ENCODE measurements around the gene TSEN54.
"Not testable (repeated sequence)": the region's sequence is repeated elsewhere in the genome, so short reads cannot be mapped to it uniquely, and the experiment has no call there.

The TSEN54 gene

DNA sequence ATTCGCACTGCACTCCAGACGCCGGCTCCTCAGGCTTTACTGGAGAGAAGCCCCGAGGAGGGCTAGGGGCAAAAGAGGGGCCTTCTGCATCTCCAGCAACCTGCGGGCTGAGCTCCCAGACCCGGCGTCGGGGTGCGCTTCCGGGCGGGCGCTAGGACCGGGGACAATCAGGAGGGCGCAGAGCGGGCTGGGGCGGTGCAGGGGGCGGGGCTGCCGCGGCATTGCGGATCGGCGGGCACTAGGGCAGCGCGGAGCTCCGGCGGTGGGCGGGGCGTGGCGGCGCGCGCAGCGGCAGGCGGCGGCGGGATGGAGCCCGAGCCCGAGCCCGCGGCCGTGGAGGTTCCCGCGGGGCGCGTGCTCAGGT is at the start of gene TSEN54:
Gene TSEN54, plus strand, starts transcription at position 274 of the 364 bp plus-strand sequence. Its CDS starts 33 bp downstream, at position 307.
- peak; percentile 63 for DNase-seq

DNA sequence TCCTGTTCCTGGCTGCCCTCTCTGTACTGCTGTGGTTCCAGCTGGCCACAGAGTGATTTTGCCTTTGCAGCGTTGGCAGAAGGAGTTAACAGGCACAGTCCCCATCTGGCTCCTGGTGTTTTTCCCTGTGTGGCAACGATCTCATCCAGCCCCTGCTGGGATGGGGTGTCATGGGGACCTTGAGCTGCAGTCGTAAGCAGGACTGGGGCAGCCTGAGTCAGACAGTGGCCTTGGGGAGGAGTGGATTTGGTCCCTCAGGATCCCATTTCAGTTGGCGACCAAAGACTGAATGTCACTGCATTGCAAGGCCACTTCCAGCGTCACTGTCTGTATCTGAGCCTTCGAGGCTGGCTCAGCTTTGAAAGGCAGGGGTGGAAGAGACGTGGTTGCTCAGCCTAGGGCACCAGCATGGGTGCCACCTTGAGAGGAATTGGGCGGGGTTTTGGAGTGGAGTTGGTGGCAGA is 48.0 kb upstream of the TSEN54 start:
- DNase-seq: peak; percentile 51

DNA sequence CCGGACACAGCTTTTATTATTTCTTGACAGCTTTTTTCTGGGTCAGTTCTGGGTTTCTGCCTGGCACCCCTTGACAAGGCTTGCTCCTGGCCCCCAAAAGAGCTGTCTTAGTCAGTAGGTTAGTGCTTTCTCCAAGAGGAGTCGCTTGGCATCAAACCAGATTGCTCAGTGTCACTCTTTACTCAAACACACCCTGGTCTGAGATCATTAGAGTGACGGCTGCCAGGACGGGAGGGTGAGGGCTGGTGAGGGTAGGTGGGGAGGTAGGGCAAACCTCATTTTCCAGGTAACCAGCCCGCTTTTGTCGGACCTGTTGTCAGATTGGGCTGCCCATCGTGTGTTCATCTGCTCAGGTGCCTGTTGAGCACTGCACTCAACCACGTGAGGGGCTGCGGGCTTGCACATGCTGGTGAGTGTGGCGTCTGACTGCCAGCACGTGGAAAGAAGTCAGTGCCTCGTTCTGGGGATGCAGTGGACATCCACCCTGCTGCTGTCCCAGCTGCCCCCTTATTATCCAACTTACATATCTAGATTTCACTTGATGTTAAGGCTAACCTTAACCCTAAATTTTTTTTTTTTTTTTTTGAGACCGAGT is 47.5 kb upstream of the TSEN54 start:
- no peak for DNase-seq

DNA sequence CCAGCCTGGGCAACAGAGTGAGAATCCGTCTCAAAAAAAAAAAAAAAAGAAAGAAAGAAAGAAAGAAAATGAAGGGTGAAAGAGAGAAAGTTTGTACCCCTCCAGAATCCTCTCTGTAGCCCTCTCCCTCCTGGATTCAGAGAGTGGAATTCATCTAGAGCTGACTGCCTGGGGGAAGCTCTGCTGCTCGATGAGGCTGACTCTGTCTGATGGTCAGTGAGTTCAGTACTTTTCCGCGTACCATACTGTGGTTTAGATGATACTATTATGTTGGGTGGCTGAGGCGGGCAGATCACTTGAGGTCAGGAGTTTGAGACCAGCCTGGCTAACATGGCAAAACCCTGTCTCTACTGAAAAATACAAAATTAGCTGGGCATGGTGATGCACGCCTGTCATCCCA is 45.1 kb upstream of the TSEN54 start:
- DNase-seq: no peak

DNA sequence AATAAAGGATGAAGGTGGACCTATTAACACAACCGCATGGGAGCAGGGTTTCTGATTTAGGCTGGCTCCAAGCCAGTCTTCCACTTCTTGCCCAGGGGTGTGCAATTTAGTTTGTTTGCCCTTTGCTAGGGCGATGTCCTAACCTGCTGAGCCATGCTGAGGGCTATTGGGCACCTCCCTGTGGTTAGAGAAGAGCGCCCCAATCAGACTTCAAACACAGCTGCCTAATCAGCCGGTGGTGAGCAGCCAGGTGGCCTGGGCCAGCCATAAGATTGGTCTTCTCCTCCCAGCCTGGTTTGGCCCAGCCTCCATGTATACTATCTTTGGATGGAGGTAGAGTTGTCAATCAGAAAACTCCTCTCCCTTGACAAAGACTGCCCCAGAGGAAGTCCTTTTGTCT is 44.2 kb upstream of the TSEN54 start:
- DNase-seq: no peak

DNA sequence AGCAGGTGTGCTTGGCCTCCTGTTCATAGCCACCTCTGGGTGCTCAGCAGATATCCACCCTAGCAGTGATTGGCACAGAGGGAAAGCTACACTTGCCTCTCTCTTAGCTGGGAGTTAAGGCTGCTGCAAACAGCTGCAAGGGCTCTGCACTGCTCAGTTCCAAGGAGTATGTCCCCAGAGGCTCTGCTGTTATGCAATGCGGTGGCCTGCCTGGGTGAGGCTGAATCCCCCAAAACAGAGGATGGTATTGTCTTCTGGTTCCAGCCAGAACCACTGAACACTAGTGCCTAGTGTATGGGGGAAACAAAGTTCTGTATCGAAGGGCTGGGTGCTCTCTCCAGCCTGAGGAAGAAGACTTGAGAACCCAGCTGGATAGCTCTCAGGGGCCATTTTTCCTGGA is 43.1 kb upstream of the TSEN54 start:
- no peak for DNase-seq

DNA sequence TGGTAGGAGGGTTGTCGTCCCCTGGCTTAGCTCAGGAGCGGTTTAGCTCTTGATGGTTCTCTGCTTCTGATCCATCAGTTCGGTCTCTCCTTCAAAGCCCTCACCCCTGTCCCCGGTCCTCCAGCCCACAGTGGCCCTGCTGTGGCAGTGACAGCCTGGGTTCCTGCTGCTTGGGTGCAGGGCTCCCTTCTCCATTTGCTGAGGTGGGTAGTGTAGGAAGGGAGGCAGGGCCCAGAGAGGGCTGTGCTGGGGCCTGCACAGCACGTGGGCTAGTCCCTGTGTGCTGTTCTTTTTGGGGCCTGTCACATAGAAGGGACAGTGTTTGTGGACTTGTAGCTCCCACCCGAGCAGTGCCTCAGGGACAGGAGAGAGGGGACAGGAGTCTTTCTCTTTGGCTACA is 41.6 kb upstream of the TSEN54 start:
- no peak for DNase-seq

DNA sequence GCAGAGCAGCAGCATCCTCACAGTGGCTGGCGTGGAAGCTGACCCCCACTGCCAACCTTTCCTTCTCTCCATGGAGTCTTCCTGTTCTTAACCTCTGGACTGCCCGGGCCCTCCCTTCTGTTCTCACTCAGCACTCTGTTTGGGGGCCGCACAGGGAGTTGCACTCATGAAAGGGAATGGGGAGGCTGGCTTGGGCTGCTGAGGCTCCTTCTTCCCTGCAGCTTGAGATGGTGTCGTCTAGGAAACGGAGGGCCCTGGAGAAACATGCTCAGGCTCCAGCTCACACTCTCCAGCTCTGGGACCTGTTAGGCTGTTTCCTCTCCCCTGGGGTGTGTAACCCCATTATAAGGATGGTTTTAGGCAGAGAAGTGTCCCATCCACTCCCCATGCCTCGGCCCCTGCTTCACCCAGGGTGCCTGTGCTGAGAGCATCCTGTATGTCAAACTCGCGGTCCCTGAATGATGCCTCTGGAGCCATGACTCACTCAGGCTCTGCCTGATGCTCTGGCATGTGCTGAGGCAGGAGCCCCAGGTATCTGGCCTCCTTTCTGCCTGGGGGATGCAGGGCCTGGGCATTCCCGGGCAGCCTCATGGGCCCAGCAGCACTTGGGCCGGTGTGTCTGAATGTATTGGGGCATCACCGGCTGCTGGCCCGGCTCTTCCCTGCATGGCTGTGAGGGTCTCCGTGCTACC is 41.0 kb upstream of the TSEN54 start:
- DNase-seq: no peak

DNA sequence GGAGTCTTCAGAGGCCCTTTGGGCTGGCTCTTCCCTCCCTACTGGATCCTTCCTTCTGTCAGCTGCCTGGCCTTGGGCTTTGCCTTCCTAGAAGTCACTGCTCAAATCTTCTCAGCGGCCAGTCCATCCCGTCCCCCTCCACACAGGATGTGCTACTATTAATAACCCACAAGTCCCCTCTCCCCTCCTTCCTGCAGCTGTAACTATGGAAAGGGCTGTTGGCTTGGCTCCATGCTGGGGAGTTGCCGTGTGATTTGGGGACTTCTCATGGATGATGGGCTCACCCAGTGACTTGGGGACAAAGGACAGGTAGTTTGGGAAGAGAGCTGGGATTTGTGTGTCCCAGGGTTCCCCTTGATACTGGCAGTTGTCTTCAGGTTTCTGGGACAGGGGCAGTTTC is 40.5 kb upstream of the TSEN54 start:
- DNase-seq: no peak

DNA sequence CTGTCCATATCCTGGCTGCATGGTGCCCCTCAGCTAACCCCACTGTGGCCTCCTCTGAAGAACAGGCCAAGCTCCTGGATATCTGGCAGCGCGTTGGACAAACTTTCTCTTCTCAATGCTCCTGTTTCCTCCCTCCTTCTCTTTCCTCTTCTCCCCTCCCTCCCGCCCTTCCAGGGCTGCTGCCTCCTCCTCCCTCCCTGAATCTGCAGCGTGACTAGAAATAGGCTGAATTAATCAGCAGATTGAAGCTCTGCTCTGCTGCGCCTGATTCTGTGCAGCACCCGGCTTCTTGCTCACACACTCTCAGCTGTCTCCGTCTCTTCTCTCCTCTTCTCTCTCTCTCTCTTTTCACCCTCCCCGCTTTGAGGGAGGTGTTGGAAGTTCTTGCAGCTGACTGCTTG is 40.1 kb upstream of the TSEN54 start:
- DNase-seq: no peak

DNA sequence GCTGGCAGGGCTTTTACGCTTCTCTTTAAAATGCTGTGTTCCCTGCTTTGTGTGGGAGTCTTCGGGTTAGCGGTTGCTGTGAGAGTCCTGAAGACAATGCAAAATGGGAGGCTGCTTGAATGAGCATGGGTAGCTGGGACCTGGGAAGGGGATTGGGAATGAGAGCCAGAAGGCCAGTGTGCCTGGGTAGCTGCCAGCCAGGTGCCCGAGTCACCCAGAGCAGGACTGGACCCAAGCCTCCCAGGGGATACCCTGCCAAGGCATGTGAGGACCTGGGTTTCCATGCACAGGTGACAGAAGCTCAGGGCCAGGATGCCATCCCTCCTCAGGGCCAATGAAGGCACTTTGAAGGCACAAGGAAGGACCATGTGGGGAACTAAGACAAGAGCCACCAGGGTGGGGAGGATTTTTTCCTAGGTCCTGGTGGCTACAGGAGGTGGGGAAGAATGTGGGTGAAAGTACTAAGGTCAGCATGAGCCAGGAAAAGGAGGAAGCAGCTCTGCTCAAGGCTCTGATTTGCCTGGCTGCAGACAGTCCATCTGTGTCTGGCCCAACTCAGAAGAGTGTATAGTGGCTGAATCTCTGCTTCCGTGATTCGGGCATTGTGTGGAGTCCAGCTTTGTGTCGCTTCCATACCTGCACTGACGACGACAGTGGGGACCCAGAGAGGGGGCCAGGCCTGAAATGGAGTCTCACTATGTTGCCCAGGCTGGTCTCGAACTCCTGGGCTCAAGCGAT is 39.4 kb upstream of the TSEN54 start:
- no peak for DNase-seq

DNA sequence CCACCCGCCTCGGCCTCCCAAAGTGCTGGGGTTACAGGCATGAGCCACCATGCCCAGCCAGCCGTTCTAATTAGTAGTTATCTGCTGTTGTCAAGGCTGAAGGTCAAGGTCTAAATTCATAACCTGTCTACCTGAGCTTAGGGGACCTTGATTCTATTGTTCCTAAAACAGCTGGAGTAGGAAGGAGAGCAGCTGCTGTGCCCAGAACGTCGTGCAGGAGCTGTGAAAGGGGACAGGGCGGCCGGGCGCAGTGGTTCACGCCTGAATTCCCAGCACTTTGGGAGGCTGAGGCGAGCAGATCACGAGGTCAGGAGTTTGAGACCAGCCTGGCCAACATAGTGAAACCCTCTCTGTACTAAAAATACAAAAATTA is 38.9 kb upstream of the TSEN54 start:
- not testable (repeated sequence) for DNase-seq

DNA sequence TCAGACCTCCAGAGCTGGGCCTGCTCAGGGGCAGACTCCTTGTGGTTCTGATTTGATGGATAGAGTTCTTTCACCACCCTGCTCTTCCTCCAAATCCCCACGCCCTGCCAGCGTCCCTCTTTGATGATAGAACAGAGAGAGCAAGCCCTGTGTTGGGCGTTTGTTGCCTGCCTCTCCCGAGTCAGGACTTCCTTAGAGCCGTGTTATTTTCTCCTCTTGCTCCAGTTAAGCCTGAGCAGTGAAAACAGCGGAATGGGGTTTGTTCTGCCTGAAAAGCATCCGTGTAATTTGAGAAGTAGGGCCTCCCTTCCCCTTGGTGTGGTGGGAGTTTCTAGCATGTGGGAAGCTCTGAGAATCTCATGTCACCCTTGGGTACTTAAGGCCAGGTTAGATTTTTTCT is 37.8 kb upstream of the TSEN54 start:
- no peak for DNase-seq

DNA sequence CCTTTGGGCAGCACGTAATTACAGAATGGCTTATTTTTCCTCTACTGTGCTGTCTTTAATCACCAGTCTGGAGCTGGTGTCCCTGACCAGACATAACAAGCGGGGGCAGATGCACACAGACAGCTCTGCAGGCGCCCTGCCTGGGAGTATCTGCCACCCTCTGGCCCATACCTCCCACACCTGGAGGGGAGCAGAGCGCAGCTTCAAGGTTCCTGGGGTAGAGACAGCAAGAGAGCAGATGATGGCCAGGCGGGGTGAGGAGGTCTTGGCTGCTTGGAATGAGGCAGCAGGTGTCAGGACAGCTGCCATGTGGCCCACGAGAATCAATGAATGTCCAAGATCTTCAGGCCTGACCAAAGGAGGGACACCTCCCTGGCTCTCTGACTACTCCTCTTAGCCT is 36.0 kb upstream of the TSEN54 start:
- DNase-seq: no peak

DNA sequence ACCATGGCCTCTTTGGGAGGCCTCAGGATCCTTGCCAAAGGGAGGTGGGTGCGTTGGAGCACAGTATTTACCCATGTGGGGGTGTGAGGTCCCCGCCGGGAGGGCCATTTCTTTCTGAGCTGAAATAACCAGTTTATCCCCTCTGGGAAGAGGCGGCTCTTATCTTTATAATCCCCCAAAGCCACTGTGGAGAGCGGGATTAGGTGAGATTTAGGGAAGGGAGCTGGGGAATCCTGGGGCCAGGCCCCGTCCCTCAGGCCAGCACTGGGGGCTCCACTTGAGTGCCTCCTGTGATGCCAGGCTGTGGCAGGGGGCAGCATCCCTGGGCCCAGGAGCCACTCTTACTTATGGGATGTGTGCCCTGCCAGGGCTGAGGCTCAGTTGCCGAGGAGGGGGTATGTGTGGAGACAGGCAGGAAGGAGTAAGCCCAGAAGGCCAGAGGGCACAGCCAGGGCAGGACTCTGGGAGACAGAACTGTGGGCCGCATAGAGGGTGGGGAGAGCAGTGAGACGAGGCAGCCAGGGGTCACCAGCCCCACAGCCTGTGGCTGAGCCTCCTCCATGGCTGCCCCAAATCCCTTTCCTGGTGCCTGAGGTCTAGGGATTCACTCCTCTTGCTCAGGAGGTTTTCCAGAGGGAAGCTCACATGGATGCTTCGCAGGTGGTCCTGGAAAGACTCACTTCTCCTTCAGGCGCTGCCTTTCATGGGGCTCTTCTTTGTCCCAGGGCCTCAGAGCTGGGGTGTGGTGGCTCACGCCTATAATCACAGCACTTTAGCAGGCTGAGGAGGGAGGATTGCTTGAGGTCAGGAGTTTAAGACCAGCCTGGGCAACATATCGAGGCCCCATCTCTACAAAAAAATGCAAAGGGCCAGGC is 34.9 kb upstream of the TSEN54 start:
- DNase-seq: no peak

DNA sequence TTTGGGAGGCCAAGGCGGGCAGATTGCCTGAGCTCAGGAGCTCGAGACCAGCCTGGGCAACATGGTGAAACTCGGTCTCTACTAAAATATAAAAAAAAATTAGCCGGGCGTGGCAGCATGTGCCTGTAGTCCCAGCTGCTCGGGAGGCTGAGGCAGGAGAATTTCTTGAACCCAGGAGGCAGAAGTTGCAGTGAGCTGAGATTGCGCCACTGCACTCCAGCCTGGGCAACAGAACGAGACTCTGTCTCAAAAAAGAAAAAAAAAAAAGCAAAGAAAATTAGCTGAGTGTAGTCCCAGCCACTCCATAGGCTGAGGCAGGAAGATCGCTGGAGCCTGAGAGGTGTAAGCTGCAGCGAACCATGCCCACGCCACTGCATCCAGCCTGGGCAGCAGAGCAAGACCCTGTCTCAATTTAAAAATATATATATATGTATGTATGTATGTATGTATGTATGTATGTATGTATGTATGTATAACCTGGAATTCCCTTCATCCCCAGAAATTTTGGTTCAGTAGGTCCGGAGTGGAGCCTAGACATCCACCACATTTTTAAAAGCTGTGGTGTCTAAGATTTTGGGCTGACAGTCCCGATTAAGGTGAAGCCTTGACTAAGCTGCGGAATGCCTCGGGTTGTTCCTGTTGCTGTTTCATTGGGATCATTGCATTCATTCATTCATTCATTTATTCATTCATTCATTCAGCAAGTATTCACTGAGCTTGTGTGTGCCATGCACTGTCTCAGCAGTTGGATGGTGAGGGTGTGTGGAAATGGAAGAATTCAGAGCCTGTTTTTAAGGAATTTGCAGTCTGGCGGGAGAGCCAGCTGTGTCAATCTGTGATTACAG is 34.0 kb upstream of the TSEN54 start:
- DNase-seq: no peak

DNA sequence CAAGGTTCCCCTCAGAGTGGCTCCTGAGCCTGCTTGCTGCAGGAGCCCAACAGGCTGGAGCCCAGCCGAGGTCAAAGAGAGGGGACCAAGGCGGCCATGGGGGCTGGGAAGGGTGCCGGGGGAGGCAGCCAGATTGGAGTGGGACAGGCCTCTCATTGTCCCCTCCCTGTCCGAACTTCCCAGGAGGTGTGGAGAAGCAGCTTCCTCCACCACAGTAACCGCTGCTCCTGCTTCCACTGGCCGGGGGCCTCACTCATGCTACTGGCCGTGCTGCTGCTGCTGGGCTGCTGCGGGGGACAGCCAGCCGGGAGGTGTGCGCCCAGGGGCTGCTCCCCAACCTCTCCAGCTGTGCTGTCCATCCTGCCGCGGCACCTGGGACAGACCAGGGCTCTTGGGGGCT is 30.6 kb upstream of the TSEN54 start:
- DNase-seq: no peak

DNA sequence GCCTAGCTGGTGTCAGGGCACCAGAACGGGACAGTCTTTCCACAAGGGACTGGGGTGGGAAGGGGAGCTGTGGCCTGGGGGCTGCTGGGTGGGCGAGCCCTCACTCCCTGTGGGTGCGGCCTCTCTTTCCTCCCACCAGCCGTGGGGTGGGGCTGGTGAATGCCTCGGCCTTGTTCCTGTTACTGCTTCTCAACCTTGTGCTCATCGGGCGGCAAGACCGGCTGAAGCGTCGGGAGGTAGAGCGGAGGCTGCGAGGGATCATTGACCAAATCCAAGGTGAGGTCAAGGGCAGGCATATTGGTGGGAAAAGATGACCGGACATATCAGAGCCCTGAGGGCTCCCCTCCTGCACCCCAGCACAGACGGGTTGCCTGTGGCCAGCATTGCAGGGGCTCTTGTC is 30.2 kb upstream of the TSEN54 start:
- DNase-seq: no peak

DNA sequence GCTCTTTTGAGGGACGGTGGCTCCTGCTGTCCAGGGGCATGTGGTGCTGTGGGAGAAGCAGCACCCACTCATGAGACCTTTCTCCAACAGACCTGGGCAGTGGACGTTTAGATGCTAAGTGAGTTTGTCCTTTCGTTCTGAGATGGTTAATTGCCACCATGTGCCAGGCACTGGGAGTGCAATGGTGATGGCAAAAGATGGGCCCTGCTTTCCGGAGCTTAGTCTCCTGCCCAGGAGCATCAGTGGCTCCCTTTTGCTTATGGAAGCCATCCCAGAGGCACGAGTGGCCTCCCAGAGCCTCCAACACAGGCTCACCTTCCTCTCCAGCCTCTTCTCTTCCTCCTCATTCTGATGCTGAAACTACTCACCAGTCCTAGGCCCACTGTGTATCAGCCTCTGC is 29.4 kb upstream of the TSEN54 start:
- no peak for DNase-seq

DNA sequence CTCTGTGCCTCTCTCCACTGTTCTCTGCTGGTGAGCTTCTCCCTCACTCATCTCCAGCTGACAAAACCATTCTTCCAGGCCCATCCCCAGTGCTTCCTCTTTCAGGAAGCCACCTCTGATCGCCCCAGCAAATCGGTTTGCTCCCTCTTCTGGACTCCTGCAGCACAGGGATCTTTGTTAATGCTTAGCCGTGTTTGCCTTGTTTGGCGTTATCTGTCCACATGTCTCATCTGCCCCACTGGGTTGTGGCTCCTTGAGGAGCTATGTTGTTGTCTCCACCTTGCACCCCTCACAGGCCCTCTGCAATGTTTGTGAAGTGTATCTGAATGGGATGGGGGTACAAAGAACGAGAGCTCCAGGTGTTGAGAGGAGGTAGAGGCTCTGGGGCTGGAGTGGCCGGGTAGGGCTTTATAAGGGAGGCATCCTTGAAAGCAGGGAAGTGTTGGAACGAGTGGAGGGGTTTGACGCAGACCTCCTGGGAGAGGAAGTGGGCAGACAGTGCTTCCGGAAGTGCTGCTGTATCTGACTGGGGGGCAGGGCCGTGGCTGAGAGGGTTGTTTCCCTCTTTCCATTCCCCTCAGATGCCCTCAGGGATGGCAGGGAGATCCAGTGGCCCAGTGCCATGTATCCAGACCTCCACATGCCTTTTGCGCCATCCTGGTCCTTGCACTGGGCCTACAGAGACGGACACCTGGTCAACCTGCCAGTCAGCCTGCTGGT is 28.8 kb upstream of the TSEN54 start:
- no peak for DNase-seq

DNA sequence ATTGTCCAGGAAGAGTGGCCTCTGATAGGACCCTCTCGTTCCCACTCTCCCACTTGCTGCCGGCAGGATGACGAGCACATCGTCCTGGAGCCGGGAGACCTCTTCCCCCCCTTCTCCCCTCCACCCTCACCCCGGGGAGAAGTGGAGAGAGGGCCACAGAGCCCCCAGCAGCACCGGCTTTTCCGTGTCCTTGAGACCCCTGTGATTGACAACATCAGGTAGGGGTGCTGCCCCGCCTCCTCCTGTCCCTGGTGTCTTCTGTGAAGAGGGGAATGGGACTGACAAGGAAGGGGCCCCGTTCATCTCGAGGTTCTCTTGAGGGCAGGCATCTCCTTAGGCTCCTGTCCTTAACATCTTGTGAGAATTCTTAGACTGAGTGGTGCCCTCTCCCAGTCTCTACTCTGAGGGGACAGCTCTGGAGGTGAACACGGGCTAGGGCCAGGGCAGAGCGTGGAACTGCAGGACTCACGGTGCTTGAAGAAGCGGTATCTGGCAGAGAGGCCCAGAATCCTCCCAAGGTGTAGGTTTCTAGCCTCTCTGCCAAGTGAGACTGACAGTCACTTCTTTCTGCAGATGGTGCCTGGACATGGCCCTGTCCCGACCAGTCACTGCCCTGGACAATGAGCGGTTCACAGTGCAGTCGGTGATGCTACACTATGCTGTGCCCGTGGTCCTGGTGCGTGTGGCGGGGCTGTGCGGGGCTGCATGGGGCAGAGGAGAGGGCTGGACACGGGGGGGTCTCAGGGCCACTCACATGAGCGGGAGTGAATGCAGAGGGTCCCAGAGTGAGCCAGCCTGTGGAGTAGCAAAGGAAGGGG is 27.4 kb upstream of the TSEN54 start:
- DNase-seq: no peak
